Thyroid gland (tissue), 4 donors: Measurements from ENCODE around the gene L3MBTL4.

Experiments used
- CTCF ChIP-seq, 6 experiments: fragments of 200-600 bp in 3 of 6; fragments of 450-650 bp in 3 of 6; sonication (generic) in 3 of 6; IDR thresholded peaks; one replicate each; pipeline ENCODE4 v1.5.1; 2016 to 2019; ENCODE audit warnings: antibody characterized with exemption in 6 of 6, mild to moderate bottlenecking in 2 of 6, inconsistent platforms in 1 of 6, moderate library complexity in 1 of 6
- POLR2A ChIP-seq, 2 donors: fragments of 450-650 bp; IDR thresholded peaks; one replicate each; pipeline ENCODE4 v1.6.1; 2017; ENCODE audit warnings: antibody characterized with exemption in 2 of 2, mild to moderate bottlenecking in 2 of 2, moderate library complexity in 1 of 2

GRCh38 chr18:6370886-6371635 lies 43.6 kb downstream of the L3MBTL4 start:
- TF ChIP-seq POLR2A (IDR thresholded peaks at IDR 0.05), result no peak
- TF ChIP-seq CTCF (IDR thresholded peaks at IDR 0.05), result peak in 1 of 6 experiments; percentile 12
